Osteoblast (primary cell): Measurements from ENCODE around the gene CALHM5. TPM values are rescaled to one million over a fixed set of nuclear protein-coding genes. Genes with fewer than 3 reads are reported as not detected.

Experiments used
- DNase-seq: peaks from one replicate; pipeline ENCODE4 v3.0.0; 2011; ENCODE audit warnings: low spot score, mixed read lengths; ENCODE audit not compliant: insufficient read length; ENCODE audit errors: missing footprints
- H2AFZ ChIP-seq: 2 replicates; pipeline ENCODE4 v1.6.0; 2011; ENCODE audit warnings: mild to moderate bottlenecking, low read length
- H3K27ac ChIP-seq: 2 replicates; pipeline ENCODE4 v1.5.1; 2011; ENCODE audit warnings: mild to moderate bottlenecking, low read depth, low read length, moderate library complexity
- H3K27me3 ChIP-seq: 2 replicates; pipeline ENCODE4 v1.6.0; 2012; ENCODE audit warnings: mild to moderate bottlenecking, control low read depth, inconsistent platforms, low read length, moderate library complexity; ENCODE audit not compliant: insufficient read depth
- H3K36me3 ChIP-seq: 2 replicates; pipeline ENCODE4 v1.5.1; 2011; ENCODE audit warnings: mild to moderate bottlenecking, low read length, control low read depth, moderate library complexity; ENCODE audit not compliant: insufficient read depth
- H3K4me1 ChIP-seq: 2 replicates; pipeline ENCODE4 v1.5.1; 2011; ENCODE audit warnings: mild to moderate bottlenecking, low read length, control low read depth, moderate library complexity; ENCODE audit not compliant: insufficient read depth
- H3K4me2 ChIP-seq: 2 replicates; pipeline ENCODE4 v1.6.0; 2011; ENCODE audit warnings: mild to moderate bottlenecking, low read length; ENCODE audit not compliant: insufficient read depth
- H3K4me3 ChIP-seq: fragments of 200-600 bp; sonication (generic); 3 replicates; pipeline ENCODE4 v1.5.1; 2012; ENCODE audit warnings: mild to moderate bottlenecking, low read length, inconsistent platforms; ENCODE audit not compliant: insufficient read depth
- H3K79me2 ChIP-seq: 2 replicates; pipeline ENCODE4 v1.6.0; 2012; ENCODE audit warnings: mild to moderate bottlenecking, low read length, control low read depth, inconsistent platforms; ENCODE audit not compliant: insufficient read depth
- H3K9me3 ChIP-seq: 2 replicates; pipeline ENCODE4 v1.5.1; 2011; ENCODE audit warnings: low read depth, low read length, control low read depth
- H4K20me1 ChIP-seq: 2 replicates; pipeline ENCODE4 v1.6.0; 2012; ENCODE audit warnings: mild to moderate bottlenecking, low read length, control low read depth; ENCODE audit not compliant: insufficient read depth
- total RNA-seq: library from RNA; depleted of rRNA; stranded (reverse); fragments of >200 nt; gene quantifications from 2 replicates; pipeline ENCODE4 v1.2.3, GENCODE V29; 2012
- TF ChIP-seq, protein P1 (sequence below): IDR thresholded peaks from 2 replicates; pipeline ENCODE4 v1.5.1; 2011; ENCODE audit warnings: mild to moderate bottlenecking, low read depth, low read length, moderate library complexity; ENCODE audit errors: extremely low read depth

Gene CALHM5
- total RNA-seq, 1 donor = 14.8 TPM

DNA sequence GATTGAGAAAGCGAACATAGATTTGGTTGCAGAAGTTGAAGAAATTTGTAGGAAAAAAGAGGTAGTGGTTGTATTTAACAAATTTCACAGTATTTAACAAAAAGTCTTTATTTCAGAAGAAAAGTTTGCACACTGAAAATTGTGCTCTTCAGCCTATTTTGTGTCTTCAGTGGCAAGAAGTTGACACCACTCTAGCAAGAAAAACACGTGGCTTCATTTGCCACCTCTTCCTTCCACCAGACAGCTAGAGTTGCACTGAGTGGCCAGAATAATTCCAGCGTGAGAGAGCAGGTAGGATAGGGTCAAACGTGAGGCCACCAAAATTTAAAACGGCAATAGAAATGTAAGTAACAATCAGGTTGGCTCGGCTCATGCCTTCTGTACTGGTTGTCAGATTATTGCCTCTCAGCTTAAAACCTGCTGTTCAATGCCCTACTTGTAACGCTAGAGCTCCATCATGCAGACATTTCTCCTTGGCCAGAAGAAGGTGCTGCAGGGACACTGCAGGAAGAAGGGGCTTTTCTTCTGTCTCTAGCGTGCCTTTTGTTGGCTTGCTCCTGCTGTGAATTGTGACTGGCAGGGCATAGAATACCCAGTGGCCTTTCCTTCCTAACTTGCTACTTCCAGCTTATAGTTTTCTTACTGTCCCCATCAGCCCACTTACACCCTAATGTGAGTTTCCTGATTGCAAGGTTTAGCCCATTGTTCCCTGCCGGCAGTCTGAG lies 22.0 kb downstream of the CALHM5 start:
- TF ChIP-seq, protein P1, sequence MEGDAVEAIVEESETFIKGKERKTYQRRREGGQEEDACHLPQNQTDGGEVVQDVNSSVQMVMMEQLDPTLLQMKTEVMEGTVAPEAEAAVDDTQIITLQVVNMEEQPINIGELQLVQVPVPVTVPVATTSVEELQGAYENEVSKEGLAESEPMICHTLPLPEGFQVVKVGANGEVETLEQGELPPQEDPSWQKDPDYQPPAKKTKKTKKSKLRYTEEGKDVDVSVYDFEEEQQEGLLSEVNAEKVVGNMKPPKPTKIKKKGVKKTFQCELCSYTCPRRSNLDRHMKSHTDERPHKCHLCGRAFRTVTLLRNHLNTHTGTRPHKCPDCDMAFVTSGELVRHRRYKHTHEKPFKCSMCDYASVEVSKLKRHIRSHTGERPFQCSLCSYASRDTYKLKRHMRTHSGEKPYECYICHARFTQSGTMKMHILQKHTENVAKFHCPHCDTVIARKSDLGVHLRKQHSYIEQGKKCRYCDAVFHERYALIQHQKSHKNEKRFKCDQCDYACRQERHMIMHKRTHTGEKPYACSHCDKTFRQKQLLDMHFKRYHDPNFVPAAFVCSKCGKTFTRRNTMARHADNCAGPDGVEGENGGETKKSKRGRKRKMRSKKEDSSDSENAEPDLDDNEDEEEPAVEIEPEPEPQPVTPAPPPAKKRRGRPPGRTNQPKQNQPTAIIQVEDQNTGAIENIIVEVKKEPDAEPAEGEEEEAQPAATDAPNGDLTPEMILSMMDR = no peak
- H2AFZ ChIP-seq = peak overlapping the region; percentile 73
- peaks cover 18% of the 10 kb centered on the region for H3K4me1 ChIP-seq

DNA sequence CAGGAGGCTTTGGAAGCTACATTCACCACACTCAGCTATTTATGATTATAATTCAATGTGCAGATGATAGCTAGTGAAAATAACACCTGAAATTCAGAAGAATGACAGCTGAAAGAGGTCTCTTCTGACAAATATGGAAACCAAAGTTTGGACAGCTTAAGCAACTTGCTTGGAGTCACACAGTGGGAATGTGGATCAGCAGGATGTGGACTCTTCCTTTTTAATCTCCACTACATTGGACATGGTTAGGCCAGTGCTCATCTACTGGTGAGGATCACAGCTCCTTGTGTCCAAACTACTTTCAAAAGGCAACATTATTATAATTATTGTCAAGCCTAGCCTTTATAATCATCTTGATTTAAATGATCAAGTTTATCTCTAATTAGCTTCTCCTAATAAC lies 23.7 kb downstream of the CALHM5 start:
- Histone ChIP-seq H3K27me3 (no peaks in the 10 kb centered on the region), H3K4me2 (no peak overlapping the region), H3K27ac (no peak overlapping the region), H3K79me2 (no peaks in the 10 kb centered on the region), H4K20me1 (no peaks in the 10 kb centered on the region), H3K36me3 (no peaks in the 10 kb centered on the region), H3K9me3 (no peaks in the 10 kb centered on the region), H2AFZ (peak overlapping the region; percentile 49), H3K4me3 (no peak overlapping the region), H3K4me1 (peaks cover 14% of the 10 kb centered on the region)
- no peak for DNase-seq
- TF ChIP-seq, protein P1 = no peak

More for the DNA sequence above, 22.0 kb downstream of the CALHM5 start:
- Histone ChIP-seq H3K36me3 (no peaks in the 10 kb centered on the region), H3K9me3 (no peaks in the 10 kb centered on the region), H3K27ac (no peak overlapping the region), H3K4me3 (no peak overlapping the region), H3K27me3 (no peaks in the 10 kb centered on the region), H3K79me2 (no peaks in the 10 kb centered on the region), H4K20me1 (no peaks in the 10 kb centered on the region), H3K4me2 (no peak overlapping the region)
- DNase-seq = no peak

DNA sequence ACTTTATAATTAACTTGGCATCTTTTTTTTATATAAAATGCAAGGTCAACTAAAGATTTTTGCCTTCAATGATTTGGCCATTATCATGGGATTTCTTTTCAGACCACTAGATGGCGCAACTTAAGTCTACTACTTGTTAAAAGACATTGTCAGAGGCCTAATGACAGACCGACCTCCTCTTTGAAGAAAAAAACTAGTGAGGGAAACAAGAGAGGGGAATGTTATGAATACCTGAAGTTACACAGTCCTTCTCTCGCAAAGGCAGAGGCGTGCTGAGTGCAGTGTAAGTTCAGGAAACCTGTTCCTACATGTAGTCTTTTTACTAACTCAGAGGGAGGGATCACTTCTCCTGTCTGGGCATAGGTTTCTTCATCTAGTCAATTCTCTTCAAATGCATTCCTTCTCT lies 24.8 kb downstream of the CALHM5 start:
- H3K4me2 ChIP-seq = no peak overlapping the region
- H4K20me1 ChIP-seq = no peaks in the 10 kb centered on the region
- H3K9me3 ChIP-seq = no peaks in the 10 kb centered on the region
- TF ChIP-seq, protein P1 = peak; percentile 71
- H3K36me3 ChIP-seq = no peaks in the 10 kb centered on the region
- H3K79me2 ChIP-seq = no peaks in the 10 kb centered on the region
- no peak overlapping the region for H3K27ac ChIP-seq
- H3K27me3 ChIP-seq = no peaks in the 10 kb centered on the region
- H2AFZ ChIP-seq = peak overlapping the region; percentile 86
- H3K4me3 ChIP-seq = no peak overlapping the region
- peaks cover 14% of the 10 kb centered on the region for H3K4me1 ChIP-seq
- DNase-seq = no peak

DNA sequence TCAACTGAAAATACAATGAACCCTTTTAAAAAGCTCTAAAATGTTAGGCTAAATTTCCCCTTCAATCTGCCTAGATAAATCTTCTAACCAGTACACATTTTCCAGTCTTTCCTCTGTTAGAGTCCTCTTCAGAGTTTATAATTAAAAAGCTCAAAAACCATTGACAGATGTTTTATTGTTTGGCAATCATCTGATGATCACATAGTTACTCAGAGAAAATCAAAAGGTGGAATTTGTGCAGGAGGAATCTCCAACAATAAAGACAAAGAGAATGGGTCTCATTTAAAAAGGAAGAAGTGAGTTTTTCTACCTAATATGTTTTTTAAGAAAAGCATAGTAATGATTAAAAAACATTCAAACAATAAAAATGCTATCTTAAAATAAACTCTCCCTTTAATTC lies 31.0 kb downstream of the CALHM5 start:
- Histone ChIP-seq H3K36me3 (no peaks in the 10 kb centered on the region), H2AFZ (no peak overlapping the region), H3K27me3 (no peaks in the 10 kb centered on the region), H3K4me2 (no peak overlapping the region), H3K4me1 (no peaks in the 10 kb centered on the region), H3K27ac (no peak overlapping the region), H3K9me3 (no peaks in the 10 kb centered on the region), H4K20me1 (no peaks in the 10 kb centered on the region), H3K79me2 (no peaks in the 10 kb centered on the region), H3K4me3 (no peak overlapping the region)
- TF ChIP-seq, protein P1 = no peak
- DNase-seq = no peak
